ENCODE data around the gene MAD1L1. TPM values are rescaled to one million over a fixed set of nuclear protein-coding genes. Genes with fewer than 3 reads are reported as not detected.
A peak's percentile ranks its signal among the peaks of the same experiment; 100 is the strongest.
"Not testable (repeated sequence)": the region's sequence is repeated elsewhere in the genome, so short reads cannot be mapped to it uniquely, and the experiment has no call there.

The MAD1L1 gene
- total and polyA plus RNA-seq, 8 donors, result 12.8 to 469 (median 27.3) TPM

DNA sequence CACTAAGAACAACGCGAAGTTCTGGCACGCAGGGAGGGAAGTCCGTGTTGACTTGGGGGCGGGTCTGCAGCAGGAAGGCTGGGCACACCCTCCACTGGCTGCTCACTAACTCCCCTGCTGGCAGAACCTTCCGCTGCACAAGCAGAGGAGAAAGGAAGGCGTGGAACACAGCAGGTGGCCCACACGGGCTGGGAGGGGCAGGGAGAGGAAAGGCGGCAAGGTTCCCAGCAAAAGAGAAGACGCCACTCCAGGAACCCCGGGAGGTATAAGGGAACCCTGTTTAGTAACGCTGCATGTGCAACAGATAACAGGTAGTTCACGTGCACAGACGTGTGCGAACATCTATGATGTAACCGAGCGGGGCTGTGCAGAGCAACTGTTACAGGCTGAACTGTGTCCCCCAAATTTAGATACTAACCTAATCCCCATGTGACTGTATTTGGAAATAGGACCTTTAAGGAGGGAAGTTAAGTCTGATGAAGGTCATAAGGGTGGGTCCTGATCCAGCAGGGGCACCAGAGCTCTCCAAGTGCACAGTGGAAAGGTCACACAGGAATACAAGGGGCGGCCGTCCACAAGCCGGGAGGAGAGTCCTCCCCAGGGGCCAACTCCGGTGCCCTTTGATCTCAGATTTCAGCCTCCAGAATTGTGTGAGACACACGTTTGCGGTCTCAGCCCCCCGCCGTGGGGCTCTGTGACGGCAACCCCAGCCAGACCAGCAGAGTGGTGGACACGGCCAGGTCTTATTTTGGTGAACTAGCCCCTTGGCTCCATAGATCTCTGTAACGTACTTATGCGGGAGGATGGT lies 357.1 kb downstream of the MAD1L1 start:
- peak; percentile 68 to 73 for DNase-seq
- not testable (repeated sequence) for H3K9me3 ChIP-seq
- TF ChIP-seq, protein P1, sequence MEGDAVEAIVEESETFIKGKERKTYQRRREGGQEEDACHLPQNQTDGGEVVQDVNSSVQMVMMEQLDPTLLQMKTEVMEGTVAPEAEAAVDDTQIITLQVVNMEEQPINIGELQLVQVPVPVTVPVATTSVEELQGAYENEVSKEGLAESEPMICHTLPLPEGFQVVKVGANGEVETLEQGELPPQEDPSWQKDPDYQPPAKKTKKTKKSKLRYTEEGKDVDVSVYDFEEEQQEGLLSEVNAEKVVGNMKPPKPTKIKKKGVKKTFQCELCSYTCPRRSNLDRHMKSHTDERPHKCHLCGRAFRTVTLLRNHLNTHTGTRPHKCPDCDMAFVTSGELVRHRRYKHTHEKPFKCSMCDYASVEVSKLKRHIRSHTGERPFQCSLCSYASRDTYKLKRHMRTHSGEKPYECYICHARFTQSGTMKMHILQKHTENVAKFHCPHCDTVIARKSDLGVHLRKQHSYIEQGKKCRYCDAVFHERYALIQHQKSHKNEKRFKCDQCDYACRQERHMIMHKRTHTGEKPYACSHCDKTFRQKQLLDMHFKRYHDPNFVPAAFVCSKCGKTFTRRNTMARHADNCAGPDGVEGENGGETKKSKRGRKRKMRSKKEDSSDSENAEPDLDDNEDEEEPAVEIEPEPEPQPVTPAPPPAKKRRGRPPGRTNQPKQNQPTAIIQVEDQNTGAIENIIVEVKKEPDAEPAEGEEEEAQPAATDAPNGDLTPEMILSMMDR (IDR thresholded peaks at IDR 0.05), result peak in 5 of 7 experiments; percentile 13 to 59 (median 50)

DNA sequence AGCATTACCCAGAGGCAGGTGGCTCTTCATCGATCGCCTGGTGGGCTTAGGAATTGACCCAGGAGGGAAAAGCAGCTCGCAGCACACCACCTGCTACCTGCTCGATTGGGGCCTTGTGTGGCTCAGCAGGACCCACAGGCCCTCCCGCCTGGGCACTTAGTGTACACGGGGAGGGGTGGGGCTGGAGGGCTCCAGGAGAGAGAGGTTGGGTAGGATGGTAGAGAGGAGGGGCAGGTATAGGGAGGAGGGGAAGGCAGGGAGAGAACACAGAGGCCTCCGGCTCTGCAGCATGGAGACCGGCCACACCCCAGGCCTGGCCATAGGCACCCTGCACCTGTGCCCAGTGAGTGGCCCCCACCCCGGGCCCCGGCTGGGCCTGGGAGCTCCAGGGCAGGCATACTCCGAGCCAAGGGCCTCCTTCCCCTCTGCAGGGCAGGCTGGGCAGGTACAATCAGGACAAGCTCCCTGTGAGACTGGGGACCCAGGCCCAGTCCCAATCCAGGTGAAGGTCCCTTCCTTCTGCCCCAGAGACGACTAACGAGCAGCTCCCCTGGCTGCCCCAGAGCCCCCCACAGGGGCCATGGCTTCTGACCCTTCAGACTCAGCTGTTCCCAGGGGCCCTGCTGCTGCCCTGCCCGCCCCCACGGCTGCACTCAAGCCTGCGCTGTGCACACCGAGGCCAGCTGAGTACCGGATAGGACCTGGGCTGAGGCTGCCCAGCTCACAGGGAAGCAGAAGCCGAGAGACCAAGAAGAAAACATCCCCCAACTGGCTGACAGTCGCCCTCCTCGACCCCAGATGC lies 358.0 kb downstream of the MAD1L1 start:
- H3K27ac ChIP-seq, result peak overlapping the region in 1 of 5 donors; percentile 29
- peaks cover 0 to 16% (median 9%) of the 10 kb centered on the region in 4 donors for H3K4me1 ChIP-seq
- H3K27me3 ChIP-seq; intact Hi-C loops (cut with DNase I; ENCODE audit: low total_unique reads); H3K4me3 ChIP-seq; H3K9me3 ChIP-seq: not testable (repeated sequence)
- H3K36me3 ChIP-seq, result peaks cover 0 to 11% (median under 1%) of the 10 kb centered on the region in 4 donors
- 37 to 65% (median 58%) methylated on average over 10 to 21 of the region's 21 CpGs for WGBS, 5 donors
- DNase-seq, result peak in 1 of 2 donors; percentile 68

More for the DNA sequence above, 357.1 kb downstream of the MAD1L1 start:
- Histone ChIP-seq H3K36me3 (peaks cover 0 to 15% (median 3%) of the 10 kb centered on the region in 4 donors), H3K27ac (peak overlapping the region in 1 of 5 donors; percentile 29), H3K4me1 (peaks cover 0 to 16% (median 9%) of the 10 kb centered on the region in 4 donors)
- intact Hi-C loops (cut with DNase I; ENCODE audit: low total_unique reads); H3K4me3 ChIP-seq; H3K27me3 ChIP-seq: not testable (repeated sequence)
- WGBS, 5 donors, result 39 to 57% (median 50%) methylated on average over 23 to 29 of the region's 29 CpGs

DNA sequence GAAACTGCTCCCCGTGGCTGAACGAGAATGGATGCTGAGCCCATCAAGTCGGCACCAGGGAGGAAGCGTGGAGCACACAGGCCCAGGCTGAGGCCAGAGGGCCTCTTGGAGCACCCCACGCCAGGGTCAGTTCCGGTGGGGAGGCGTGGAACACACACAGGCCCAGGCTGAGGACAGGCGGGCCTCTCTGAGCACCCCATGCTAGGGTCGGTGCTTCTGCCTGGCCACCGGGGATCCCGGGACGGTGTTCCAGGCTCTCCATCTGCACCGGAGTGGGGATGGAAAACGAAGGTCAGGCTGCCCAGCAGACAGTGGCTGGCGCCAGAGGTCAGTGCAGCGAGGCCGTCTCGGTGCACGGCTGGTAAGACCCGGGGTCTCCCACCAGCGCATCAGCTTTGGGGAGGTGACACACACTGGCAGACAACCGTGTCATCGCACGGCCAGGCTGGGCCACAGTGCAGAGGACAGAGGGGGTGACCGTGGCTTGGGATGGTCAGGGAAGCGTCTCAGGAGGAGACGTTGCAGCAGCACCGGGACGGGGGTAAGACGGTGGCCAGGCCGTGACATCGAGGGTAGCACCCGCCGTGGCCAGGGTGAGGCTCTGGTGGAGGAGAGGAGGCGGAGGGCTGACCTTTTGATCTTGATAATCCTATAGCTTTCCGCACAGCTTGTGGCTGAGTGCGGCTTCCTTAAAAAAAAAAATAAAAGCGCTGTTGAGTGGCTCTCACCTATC lies 358.7 kb downstream of the MAD1L1 start:
- Histone ChIP-seq H3K9me3 (peaks cover 0 to 4% (median 0%) of the 10 kb centered on the region in 4 donors), H3K4me1 (peaks cover 0 to 16% (median 9%) of the 10 kb centered on the region in 4 donors), H3K36me3 (peaks cover 0 to 7% (median 0%) of the 10 kb centered on the region in 4 donors), H3K27me3 (no peaks in the 10 kb centered on the region), H3K27ac (no peak overlapping the region), H3K4me3 (no peak overlapping the region)
- 91 to 94% (median 93%) methylated on average over 17 to 38 of the region's 38 CpGs for WGBS, 5 donors
- intact Hi-C loops (cut with DNase I; ENCODE audit: low total_unique reads), result no loop called here
- TF ChIP-seq POLR2AphosphoS5 (IDR thresholded peaks at IDR 0.05), result no peak
- DNase-seq, result no peak

DNA sequence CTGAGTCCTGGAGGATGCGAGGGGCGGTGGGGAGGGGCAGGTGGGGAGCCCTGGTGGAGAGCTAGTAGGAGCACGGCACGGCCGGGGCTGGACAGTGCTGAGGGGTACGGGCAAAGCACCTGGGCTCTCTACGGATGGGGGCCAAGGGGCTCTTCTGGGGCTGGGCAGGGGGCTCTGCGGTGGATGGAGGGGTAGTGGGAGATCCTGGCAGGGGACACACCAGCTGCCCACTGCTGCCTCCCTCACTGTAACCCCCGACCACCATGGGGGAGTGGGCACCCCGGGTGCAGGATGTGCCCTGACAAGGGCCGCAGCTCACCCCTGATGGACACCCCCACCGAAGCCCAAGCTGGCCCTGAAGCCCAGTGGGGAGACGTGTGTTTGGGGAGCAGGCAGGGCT lies 359.3 kb downstream of the MAD1L1 start:
- H3K27ac ChIP-seq, result no peak overlapping the region
- WGBS, 5 donors, result 93 to 97% (median 95%) methylated on average over 8 to 13 of the region's 13 CpGs
- no peak overlapping the region for H3K4me3 ChIP-seq
- intact Hi-C loops (cut with DNase I; ENCODE audit: low total_unique reads), result no loop called here
- H3K27me3 ChIP-seq, result no peaks in the 10 kb centered on the region
- peaks cover 0 to 6% (median 0%) of the 10 kb centered on the region in 4 donors for H3K36me3 ChIP-seq
- TF ChIP-seq EP300 (IDR thresholded peaks at IDR 0.05), result no peak
- TF ChIP-seq POLR2A (IDR thresholded peaks at IDR 0.05), result no peak
- TF ChIP-seq, protein P1 (IDR thresholded peaks at IDR 0.05), result no peak
- TF ChIP-seq POLR2AphosphoS5 (IDR thresholded peaks at IDR 0.05), result no peak
- DNase-seq, result no peak
- peaks cover 0 to 4% (median 0%) of the 10 kb centered on the region in 4 donors for H3K9me3 ChIP-seq
- peaks cover 0 to 16% (median 9%) of the 10 kb centered on the region in 4 donors for H3K4me1 ChIP-seq

DNA sequence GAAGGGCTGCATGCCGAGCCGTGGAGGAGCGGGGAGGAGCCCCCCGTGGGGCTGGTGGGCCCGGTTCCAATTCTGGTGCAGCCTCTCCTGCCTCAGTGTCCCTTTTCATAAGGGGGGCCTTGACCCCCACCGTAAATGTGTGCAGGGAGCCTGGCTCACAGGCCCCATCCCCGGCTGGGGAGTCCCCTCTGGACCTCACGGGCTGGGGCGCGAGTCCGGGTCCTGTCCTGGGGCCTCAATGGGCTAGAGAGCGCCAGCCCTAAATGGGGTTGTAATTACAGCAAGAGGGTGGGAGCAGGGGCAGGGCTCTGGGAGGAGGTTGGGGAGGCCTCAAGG lies 359.7 kb downstream of the MAD1L1 start:
- no peak for DNase-seq
- H3K4me1 ChIP-seq, result peaks cover 0 to 16% (median 9%) of the 10 kb centered on the region in 4 donors
- H3K27me3 ChIP-seq, result no peaks in the 10 kb centered on the region
- no peak overlapping the region for H3K4me3 ChIP-seq
- WGBS, 5 donors, result 88 to 92% (median 89%) methylated on average over 10 to 12 of the region's 12 CpGs
- H3K36me3 ChIP-seq, result peaks cover 0 to 6% (median 0%) of the 10 kb centered on the region in 4 donors
- intact Hi-C loops (cut with DNase I; ENCODE audit: low total_unique reads), result no loop called here
- H3K27ac ChIP-seq, result no peak overlapping the region
- H3K9me3 ChIP-seq, result peaks cover 0 to 4% (median 0%) of the 10 kb centered on the region in 4 donors
- TF ChIP-seq POLR2A (IDR thresholded peaks at IDR 0.05) (no peak), EP300 (IDR thresholded peaks at IDR 0.05) (no peak), POLR2AphosphoS5 (IDR thresholded peaks at IDR 0.05) (no peak)
- TF ChIP-seq, protein P1 (IDR thresholded peaks at IDR 0.05), result no peak
